ENCODE data around the gene CLIP4.

DNA sequence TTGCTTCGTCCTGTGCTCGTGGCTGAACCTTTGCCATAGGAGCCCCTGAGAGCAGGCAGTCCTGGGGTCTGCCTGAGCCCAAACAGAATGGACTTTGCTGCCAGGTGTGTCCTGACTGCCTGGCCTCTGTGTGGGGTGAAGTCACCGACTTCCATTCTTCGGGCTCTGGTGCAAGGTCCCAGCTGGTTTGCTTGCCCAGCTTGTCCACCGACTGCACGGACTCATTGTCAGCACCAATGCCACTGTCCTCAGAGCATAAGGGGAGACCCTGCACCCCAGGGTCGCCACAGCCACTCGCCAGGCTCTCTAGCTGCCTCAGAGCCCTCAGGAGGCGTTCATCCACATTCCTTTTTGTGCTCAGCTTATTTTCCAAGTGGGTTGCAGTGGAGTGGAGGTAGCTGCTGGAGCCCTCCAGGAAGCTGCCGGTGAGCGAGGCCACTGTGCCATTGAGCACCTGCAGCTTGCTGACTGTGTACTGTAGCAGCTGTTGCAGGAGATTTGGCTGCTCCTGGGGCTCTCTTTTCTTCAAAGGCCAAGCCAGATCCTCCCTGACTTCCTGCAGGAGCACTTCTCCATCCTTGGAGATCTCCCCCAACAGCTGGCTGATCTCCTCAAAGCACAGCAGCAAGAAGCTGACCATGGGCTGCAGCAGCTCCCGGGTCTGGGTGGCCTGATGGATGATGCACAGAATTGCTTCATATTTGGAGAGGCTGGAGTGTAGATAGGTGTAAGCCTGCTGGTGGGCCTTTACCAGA is 42.1 kb upstream of the CLIP4 start:
- TF ChIP-seq, protein P1, sequence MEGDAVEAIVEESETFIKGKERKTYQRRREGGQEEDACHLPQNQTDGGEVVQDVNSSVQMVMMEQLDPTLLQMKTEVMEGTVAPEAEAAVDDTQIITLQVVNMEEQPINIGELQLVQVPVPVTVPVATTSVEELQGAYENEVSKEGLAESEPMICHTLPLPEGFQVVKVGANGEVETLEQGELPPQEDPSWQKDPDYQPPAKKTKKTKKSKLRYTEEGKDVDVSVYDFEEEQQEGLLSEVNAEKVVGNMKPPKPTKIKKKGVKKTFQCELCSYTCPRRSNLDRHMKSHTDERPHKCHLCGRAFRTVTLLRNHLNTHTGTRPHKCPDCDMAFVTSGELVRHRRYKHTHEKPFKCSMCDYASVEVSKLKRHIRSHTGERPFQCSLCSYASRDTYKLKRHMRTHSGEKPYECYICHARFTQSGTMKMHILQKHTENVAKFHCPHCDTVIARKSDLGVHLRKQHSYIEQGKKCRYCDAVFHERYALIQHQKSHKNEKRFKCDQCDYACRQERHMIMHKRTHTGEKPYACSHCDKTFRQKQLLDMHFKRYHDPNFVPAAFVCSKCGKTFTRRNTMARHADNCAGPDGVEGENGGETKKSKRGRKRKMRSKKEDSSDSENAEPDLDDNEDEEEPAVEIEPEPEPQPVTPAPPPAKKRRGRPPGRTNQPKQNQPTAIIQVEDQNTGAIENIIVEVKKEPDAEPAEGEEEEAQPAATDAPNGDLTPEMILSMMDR (IDR thresholded peaks at IDR 0.05; ENCODE audit: low read length) = no peak
- no peak for TF ChIP-seq EZH2 (IDR thresholded peaks at IDR 0.05; ENCODE audit: borderline replicate concordance, low read length)
